Measurements from ENCODE around the gene IAPP.

IAPP gene

DNA sequence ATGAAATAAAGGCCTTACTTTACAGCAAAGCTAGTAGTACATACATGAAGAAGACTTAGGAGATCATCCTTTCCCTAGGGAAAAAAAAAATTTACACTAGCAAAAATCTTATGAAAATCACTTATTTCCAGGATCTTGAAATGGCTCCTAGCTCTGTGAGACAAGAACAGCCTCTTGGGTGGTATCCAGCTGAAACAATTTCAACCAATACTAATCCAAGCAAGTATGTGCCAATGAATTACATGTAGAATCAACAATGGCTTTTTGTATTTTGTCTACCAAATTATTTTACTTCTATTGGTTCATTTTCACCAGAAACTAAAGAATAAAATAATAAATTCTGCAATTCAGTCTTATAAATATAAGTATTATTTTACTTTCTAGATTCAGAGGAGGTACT is 35.2 kb upstream of the IAPP start:
- H3K4me3 ChIP-seq (ENCODE audit: low read depth, low read length), result no peak overlapping the region
- TF ChIP-seq, protein P1, sequence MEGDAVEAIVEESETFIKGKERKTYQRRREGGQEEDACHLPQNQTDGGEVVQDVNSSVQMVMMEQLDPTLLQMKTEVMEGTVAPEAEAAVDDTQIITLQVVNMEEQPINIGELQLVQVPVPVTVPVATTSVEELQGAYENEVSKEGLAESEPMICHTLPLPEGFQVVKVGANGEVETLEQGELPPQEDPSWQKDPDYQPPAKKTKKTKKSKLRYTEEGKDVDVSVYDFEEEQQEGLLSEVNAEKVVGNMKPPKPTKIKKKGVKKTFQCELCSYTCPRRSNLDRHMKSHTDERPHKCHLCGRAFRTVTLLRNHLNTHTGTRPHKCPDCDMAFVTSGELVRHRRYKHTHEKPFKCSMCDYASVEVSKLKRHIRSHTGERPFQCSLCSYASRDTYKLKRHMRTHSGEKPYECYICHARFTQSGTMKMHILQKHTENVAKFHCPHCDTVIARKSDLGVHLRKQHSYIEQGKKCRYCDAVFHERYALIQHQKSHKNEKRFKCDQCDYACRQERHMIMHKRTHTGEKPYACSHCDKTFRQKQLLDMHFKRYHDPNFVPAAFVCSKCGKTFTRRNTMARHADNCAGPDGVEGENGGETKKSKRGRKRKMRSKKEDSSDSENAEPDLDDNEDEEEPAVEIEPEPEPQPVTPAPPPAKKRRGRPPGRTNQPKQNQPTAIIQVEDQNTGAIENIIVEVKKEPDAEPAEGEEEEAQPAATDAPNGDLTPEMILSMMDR (IDR thresholded peaks at IDR 0.05; ENCODE audit: borderline replicate concordance, insufficient read depth, low read depth, low read length), result no peak

DNA sequence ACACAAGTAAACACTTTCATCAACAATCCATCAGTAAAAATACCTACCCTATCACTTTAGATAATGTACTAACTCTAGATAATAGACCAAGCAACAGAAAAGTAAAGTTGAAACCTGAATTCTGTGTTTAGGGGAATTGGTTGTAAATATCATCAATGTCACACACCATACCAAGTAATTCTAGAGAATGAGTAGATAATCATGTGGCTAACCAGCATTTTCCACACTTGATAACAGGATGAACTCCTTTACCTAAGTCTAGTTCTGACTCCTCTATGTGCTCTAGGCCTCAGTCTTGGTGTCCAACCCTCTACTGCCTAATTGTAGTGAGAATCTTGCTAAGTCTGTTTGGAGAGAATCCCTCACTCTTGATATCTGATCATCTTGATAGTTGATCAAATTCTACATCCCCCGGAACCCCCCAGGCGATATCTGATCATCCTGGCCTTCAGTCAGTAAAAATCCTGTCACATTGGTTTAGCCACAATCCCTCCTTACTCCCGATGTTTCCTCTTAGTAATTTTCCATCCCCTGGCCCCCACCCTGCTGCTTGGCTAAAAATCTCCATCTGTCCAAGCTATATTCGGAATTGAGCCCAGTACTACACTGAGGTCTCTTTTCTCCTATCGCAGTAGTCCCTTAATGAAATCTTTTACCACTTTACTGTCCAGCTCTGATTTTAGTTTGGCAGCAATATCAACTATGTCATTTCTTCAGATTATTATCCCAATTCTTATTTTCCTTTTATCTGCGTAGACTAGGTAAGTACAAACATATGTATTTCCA is 34.5 kb upstream of the IAPP start:
- TF ChIP-seq, protein P1 (IDR thresholded peaks at IDR 0.05; ENCODE audit: borderline replicate concordance, insufficient read depth, low read depth, low read length), result no peak

DNA sequence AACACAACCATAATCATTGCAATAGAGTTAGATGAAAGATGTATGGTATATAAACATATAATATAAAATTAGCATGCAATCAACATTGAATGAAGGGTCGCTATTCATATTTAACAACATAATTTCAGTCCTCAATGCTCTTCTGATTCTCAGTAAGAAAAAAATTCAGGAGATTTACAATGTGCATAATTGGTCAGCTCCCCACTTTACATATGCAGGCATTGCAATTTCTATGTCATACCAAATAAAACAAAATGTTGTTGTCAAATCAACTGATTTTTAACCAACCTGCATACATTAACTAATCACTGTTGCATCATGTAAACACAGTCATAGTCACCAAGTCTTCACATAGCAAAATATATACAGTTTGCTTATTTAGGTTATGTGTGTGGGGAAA is 32.8 kb upstream of the IAPP start:
- TF ChIP-seq, protein P1 (IDR thresholded peaks at IDR 0.05; ENCODE audit: borderline replicate concordance, insufficient read depth, low read depth, low read length), result no peak
- H3K4me3 ChIP-seq (ENCODE audit: low read depth, low read length), result no peak overlapping the region

More for the DNA sequence above, 34.5 kb upstream of the IAPP start:
- H3K4me3 ChIP-seq (ENCODE audit: low read depth, low read length), result no peak overlapping the region

DNA sequence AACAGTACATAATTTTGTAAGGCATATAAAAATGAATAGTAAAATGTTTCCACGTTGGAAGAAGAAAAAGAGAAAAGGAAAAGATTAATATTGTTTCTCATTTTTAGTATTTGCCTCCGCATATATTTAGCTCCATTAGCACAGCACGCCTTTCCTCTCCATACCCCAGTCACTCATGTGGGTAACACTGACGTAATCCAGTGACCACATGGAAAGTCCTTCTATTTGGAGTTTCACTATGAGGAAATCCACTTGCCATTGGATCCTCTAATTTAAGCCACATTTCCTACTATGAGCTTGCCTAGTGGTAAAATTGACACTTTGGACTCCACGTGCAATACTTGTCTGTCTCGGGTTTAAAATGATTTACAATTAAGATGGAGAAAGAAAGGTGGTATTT is 32.3 kb upstream of the IAPP start:
- TF ChIP-seq, protein P1 (IDR thresholded peaks at IDR 0.05; ENCODE audit: borderline replicate concordance, insufficient read depth, low read depth, low read length), result no peak
- H3K4me3 ChIP-seq (ENCODE audit: low read depth, low read length), result no peak overlapping the region

DNA sequence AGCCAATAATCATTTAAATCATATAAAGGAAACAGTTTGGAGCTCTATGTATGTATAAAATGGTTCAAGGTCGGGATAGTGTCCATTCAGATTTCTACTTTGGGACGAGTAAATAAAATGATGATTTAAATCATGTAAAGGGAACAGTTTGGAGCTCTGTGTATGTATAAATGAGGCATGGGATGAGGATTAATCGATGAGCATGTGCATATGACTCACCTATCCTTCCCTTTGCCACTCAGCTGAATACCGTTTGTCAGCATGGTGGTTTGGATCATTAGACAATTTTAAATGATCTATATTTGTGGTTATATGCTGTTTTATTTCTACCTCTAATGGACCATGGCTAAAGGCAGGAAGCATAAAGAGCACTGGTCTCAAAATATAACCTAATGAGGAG is 30.9 kb upstream of the IAPP start:
- TF ChIP-seq, protein P1 (IDR thresholded peaks at IDR 0.05; ENCODE audit: borderline replicate concordance, insufficient read depth, low read depth, low read length), result no peak
- H3K4me3 ChIP-seq (ENCODE audit: low read depth, low read length), result no peak overlapping the region

DNA sequence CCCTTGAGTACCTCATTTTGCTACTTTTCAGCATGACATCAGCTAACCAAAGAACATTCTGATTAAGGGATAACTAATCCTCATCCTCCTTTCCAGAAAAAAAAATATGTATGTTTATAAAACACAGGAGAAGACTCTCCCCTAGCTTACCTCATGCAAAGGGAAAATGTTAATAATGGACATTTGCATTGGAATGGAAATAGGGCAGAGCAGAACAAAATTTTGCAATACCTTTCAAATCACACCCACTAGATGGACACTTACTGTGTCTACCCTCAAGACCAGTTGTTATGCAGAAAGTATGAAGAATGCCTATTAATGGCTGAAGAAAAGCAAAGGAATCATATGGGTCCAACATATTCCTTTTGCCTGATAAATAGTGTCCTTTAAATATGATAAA is 29.1 kb upstream of the IAPP start:
- TF ChIP-seq, protein P1 (IDR thresholded peaks at IDR 0.05; ENCODE audit: borderline replicate concordance, insufficient read depth, low read depth, low read length), result no peak
- H3K4me3 ChIP-seq (ENCODE audit: low read depth, low read length), result no peak overlapping the region

DNA sequence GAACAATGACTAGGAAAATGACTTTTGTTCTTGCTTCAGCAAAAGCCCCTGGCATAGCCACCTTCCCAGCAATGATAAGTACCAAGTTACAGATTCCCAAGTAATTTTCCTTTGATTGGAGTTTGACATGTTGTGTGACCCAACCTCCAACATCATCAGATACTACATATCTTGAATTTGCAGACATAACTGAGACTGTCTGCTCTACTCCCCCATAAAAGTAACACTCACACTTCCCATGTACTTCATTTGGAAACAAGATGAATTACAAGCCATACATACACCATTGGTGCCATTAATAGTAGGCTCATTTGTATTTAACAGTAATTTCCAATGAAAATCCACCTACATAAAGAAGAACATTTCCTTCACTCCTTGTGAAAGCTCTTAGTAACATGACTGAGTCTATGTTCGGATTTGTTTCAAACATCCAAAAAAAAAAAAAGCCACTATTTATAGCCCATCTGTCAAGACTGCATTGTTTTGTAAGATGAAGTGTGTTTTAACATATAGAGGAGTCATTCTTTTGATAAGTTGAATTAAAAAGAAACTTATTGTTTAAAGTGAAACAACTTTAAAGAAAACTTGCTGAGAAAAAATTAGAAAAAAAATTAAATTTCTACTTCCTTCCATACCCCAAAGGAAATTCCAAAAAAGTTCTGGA is 26.0 kb upstream of the IAPP start:
- H3K4me3 ChIP-seq (ENCODE audit: low read depth, low read length), result no peak overlapping the region
- TF ChIP-seq, protein P1 (IDR thresholded peaks at IDR 0.05; ENCODE audit: borderline replicate concordance, insufficient read depth, low read depth, low read length), result no peak

Data from GM12875 (cell line).